H1 (cell line): Measurements from ENCODE around the gene ZNRF2. TPM values are rescaled to one million over a fixed set of nuclear protein-coding genes. Genes with fewer than 3 reads are reported as not detected.

Source experiments
- CTCF ChIA-PET: fragments of 300-600 bp; sonication (Branson Sonifier 250); formaldehyde crosslinking; loops from one replicate; lab custom pipeline; 2021; ENCODE audit not compliant: partially characterized antibody; lab: Charles Lee
- POLR2A ChIA-PET: fragments of 300-600 bp; sonication (Branson Sonifier 250); formaldehyde crosslinking; loops from one replicate; lab custom pipeline; 2021; ENCODE audit warnings: inconsistent platforms; ENCODE audit not compliant: partially characterized antibody; lab: Charles Lee
- DNase-seq, 2 experiments: peaks; one replicate each; pipeline versions ENCODE4 v3.0.0 to v3.0.0-alpha.2; 2010 to 2022; ENCODE audit warnings: low spot score in 2 of 2, low read depth in 1 of 2, mixed read lengths in 1 of 2
- FAIRE-seq: peaks from 2 replicates; lab custom pipeline; 2011; peaks lifted over from hg19 to GRCh38; lab: Jason Lieb, UNC
- H2AFZ ChIP-seq: 2 replicates; pipeline ENCODE4 v1.8.1; 2012; ENCODE audit warnings: low read length, inconsistent platforms
- H2AK5ac ChIP-seq: 2 replicates; pipeline ENCODE4 v1.6.1; 2013; ENCODE audit warnings: low read depth, low read length
- H2BK120ac ChIP-seq: replicated peaks from 2 replicates; pipeline ENCODE3; 2013; ENCODE audit warnings: low read depth, low read length, inconsistent platforms
- H2BK12ac ChIP-seq: 2 replicates; pipeline ENCODE4 v1.6.1; 2013; ENCODE audit warnings: low read depth, low read length
- H2BK15ac ChIP-seq: 2 replicates; pipeline ENCODE4 v1.6.1; 2013; ENCODE audit warnings: low read length
- H2BK20ac ChIP-seq: 2 replicates; pipeline ENCODE4 v1.6.1; 2013; ENCODE audit warnings: low read length
- H2BK5ac ChIP-seq: 2 replicates; pipeline ENCODE4 v1.6.1; 2013; ENCODE audit warnings: low read depth, low read length
- H3K14ac ChIP-seq: 2 replicates; pipeline ENCODE4 v1.6.1; 2013; ENCODE audit warnings: inconsistent platforms; ENCODE audit not compliant: insufficient read length
- H3K18ac ChIP-seq: 2 replicates; pipeline ENCODE4 v1.6.1; 2013; ENCODE audit warnings: low read length; ENCODE audit errors: extremely low read depth
- H3K23ac ChIP-seq: 2 replicates; pipeline ENCODE4 v1.6.1; 2013; ENCODE audit warnings: inconsistent platforms; ENCODE audit not compliant: insufficient read length
- H3K23me2 ChIP-seq: 2 replicates; pipeline ENCODE4 v1.6.1; 2013; ENCODE audit warnings: low read depth, low read length
- H3K27ac ChIP-seq: 2 replicates; pipeline ENCODE4 v1.6.1; 2011; ENCODE audit warnings: low read depth, low read length, inconsistent platforms
- H3K27me3 ChIP-seq, 4 experiments: replicated peaks in 1 of 4; 1 replicate in 1 of 4; 2 replicates in 3 of 4; pipeline versions ENCODE4 v1.6.1 to v1.8.1; 2011 to 2013; ENCODE audit warnings: low read length in 3 of 4, mild to moderate bottlenecking in 3 of 4, inconsistent platforms in 2 of 4, mixed read lengths in 2 of 4, moderate library complexity in 1 of 4; ENCODE audit not compliant: control insufficient read depth in 3 of 4, insufficient read depth in 3 of 4; ENCODE audit errors: extremely low read depth in 1 of 4
- H3K36me3 ChIP-seq, 4 experiments: 2 replicates each; pipeline versions ENCODE4 v1.6.1 to v1.8.1; 2011 to 2013; ENCODE audit warnings: mild to moderate bottlenecking in 4 of 4, low read length in 3 of 4, moderate library complexity in 2 of 4, control low read depth in 1 of 4, inconsistent platforms in 1 of 4; ENCODE audit not compliant: insufficient read depth in 4 of 4, control insufficient read depth in 2 of 4
- H3K4ac ChIP-seq: replicated peaks from 2 replicates; pipeline ENCODE3; 2013; ENCODE audit warnings: low read length, low read depth, mixed read lengths, inconsistent platforms; ENCODE audit not compliant: insufficient read length
- H3K4me1 ChIP-seq, 4 experiments: replicated peaks in 1 of 4; 1 replicate in 1 of 4; 2 replicates in 3 of 4; pipeline versions ENCODE4 v1.6.1 to v1.8.1; 2011 to 2013; ENCODE audit warnings: low read length in 3 of 4, inconsistent platforms in 2 of 4, mixed read lengths in 1 of 4; ENCODE audit not compliant: insufficient read depth in 4 of 4, control insufficient read depth in 3 of 4
- H3K4me2 ChIP-seq, 2 experiments: 2 replicates each; pipeline versions ENCODE4 v1.6.1 to v1.8.1; 2011 to 2013; ENCODE audit warnings: low read depth in 2 of 2, low read length in 2 of 2, control low read depth in 1 of 2, inconsistent platforms in 1 of 2, mild to moderate bottlenecking in 1 of 2; ENCODE audit not compliant: insufficient read depth in 1 of 2
- H3K4me3 ChIP-seq, 4 experiments: fragments of 200-600, 300-600 bp in 1 of 4; sonication (generic), shearing (Covaris generic), sonication (Bioruptor Twin) in 1 of 4; 2 replicates each; pipeline versions ENCODE4 v1.5.1 to v1.8.1; 2011 to 2016; ENCODE audit warnings: low read length in 4 of 4, low read depth in 3 of 4, control low read depth in 2 of 4, inconsistent platforms in 2 of 4, mild to moderate bottlenecking in 2 of 4, mixed read lengths in 1 of 4, moderate library complexity in 1 of 4; ENCODE audit not compliant: insufficient read depth in 2 of 4; ENCODE audit errors: extremely low read depth in 1 of 4
- H3K56ac ChIP-seq: replicated peaks from 2 replicates; pipeline ENCODE3; 2013; ENCODE audit warnings: low read depth, mild to moderate bottlenecking, mixed read lengths, low read length, inconsistent platforms; ENCODE audit not compliant: insufficient read length
- H3K79me1 ChIP-seq: 2 replicates; pipeline ENCODE4 v1.6.1; 2013; ENCODE audit warnings: low read depth, low read length, control low read depth
- H3K79me2 ChIP-seq, 2 experiments: 2 replicates each; pipeline versions ENCODE4 v1.6.1 to v1.8.1; 2012 to 2013; ENCODE audit warnings: low read length in 2 of 2, mild to moderate bottlenecking in 2 of 2, inconsistent platforms in 1 of 2; ENCODE audit not compliant: insufficient read depth in 2 of 2, control insufficient read depth in 1 of 2
- H3K9ac ChIP-seq, 4 experiments: replicated peaks in 1 of 4; 1 replicate in 1 of 4; 2 replicates in 3 of 4; pipeline versions ENCODE4 v1.6.1 to v1.8.1; 2011 to 2013; ENCODE audit warnings: low read depth in 3 of 4, low read length in 3 of 4, control low read depth in 2 of 4, mild to moderate bottlenecking in 2 of 4, moderate library complexity in 2 of 4, inconsistent platforms in 1 of 4; ENCODE audit errors: extremely low read depth in 1 of 4
- H3K9me3 ChIP-seq, 2 experiments: 2 replicates each; pipeline versions ENCODE4 v1.6.1 to v1.8.1; 2012 to 2013; ENCODE audit warnings: mild to moderate bottlenecking in 2 of 2, moderate library complexity in 2 of 2, control low read depth in 1 of 2, inconsistent platforms in 1 of 2, low read depth in 1 of 2, low read length in 1 of 2, mixed read lengths in 1 of 2; ENCODE audit not compliant: insufficient read depth in 2 of 2
- H4K20me1 ChIP-seq, 2 experiments: replicated peaks in 1 of 2; 2 replicates each; pipeline versions ENCODE3 to v1.8.1; 2011 to 2013; ENCODE audit warnings: inconsistent platforms in 2 of 2, low read length in 2 of 2, mild to moderate bottlenecking in 1 of 2; ENCODE audit not compliant: insufficient read depth in 2 of 2, control insufficient read depth in 1 of 2
- H4K5ac ChIP-seq: 2 replicates; pipeline ENCODE4 v1.6.1; 2013; ENCODE audit warnings: low read length, low read depth, mixed read lengths, inconsistent platforms; ENCODE audit not compliant: insufficient read length
- H4K8ac ChIP-seq: 2 replicates; pipeline ENCODE4 v1.8.0; 2013; ENCODE audit warnings: mild to moderate bottlenecking, moderate library complexity, low read length, inconsistent platforms; ENCODE audit not compliant: insufficient read depth; ENCODE audit errors: extremely low read depth
- H4K91ac ChIP-seq: replicated peaks from 2 replicates; pipeline ENCODE3; 2013; ENCODE audit warnings: low read length, mixed read lengths, inconsistent platforms; ENCODE audit not compliant: insufficient read length
- BACH1 ChIP-seq: IDR thresholded peaks from 2 replicates; pipeline ENCODE4 v1.6.1; 2012; ENCODE audit warnings: low read length, improper control_type of control experiment
- CBX8 ChIP-seq: fragments of 300-800, 300-1000 bp; sonication (generic); IDR thresholded peaks from 2 replicates; pipeline ENCODE4 v1.7.1; 2016; ENCODE audit warnings: low read depth, low read length, borderline replicate concordance
- CEBPB ChIP-seq: IDR thresholded peaks from 2 replicates; pipeline ENCODE4 v1.6.1; 2012; ENCODE audit warnings: low read depth, low read length
- CTBP2 ChIP-seq: IDR thresholded peaks from 2 replicates; pipeline ENCODE4 v1.7.0; 2011; ENCODE audit warnings: borderline replicate concordance, mild to moderate bottlenecking, moderate library complexity, mixed read lengths, low read length; ENCODE audit not compliant: insufficient read depth, insufficient read length
- FOSL1 ChIP-seq: IDR thresholded peaks from 2 replicates; pipeline ENCODE4 v1.6.1; 2011; ENCODE audit warnings: mild to moderate bottlenecking, low read depth, low read length, moderate library complexity; ENCODE audit not compliant: insufficient read depth
- GABPA ChIP-seq: IDR thresholded peaks from 2 replicates; pipeline ENCODE4 v1.6.1; 2011; ENCODE audit warnings: mild to moderate bottlenecking, low read length, moderate library complexity, borderline replicate concordance; ENCODE audit not compliant: insufficient read depth
- GTF2F1 ChIP-seq: IDR thresholded peaks from 2 replicates; pipeline ENCODE4 v1.6.1; 2012; ENCODE audit warnings: low read depth, low read length, improper control_type of control experiment, borderline replicate concordance
- JUN ChIP-seq: IDR thresholded peaks from 2 replicates; pipeline ENCODE4 v1.6.1; 2011; ENCODE audit warnings: low read depth, mild to moderate bottlenecking, improper control_type of control experiment, low read length
- MAX ChIP-seq: IDR thresholded peaks from 2 replicates; pipeline ENCODE4 v1.6.1; 2012; ENCODE audit warnings: inconsistent platforms
- RXRA ChIP-seq: IDR thresholded peaks from 2 replicates; pipeline ENCODE4 v1.6.1; 2011; ENCODE audit warnings: low read depth, mild to moderate bottlenecking, low read length, moderate library complexity; ENCODE audit not compliant: insufficient read depth
- SAP30 ChIP-seq: fragments of 300-600 bp; sonication (generic); IDR thresholded peaks from 2 replicates; pipeline ENCODE4 v1.7.1; 2012; ENCODE audit warnings: low read length, moderate library complexity, mild to moderate bottlenecking, inconsistent platforms; ENCODE audit not compliant: insufficient read depth, insufficient replicate concordance
- SP2 ChIP-seq: IDR thresholded peaks from 2 replicates; pipeline ENCODE4 v1.6.1; 2012; ENCODE audit warnings: mild to moderate bottlenecking, low read length, inconsistent platforms
- YY1 ChIP-seq: IDR thresholded peaks from 2 replicates; pipeline ENCODE4 v1.6.1; 2011; ENCODE audit warnings: low read depth, mild to moderate bottlenecking, low read length
- WGBS, 2 experiments: shearing (Covaris generic) in 1 of 2; methylation state at CpG; one replicate each; pipeline versions ENCODE4 v1.1.6 to v1.1.7; 2013 to 2015; ENCODE audit warnings: low lambda C conversion rate in 2 of 2, mixed read lengths in 2 of 2, inconsistent platforms in 1 of 2, low coverage in 1 of 2, missing lambda C conversion rate in 1 of 2; ENCODE audit not compliant: insufficient replicate concordance in 2 of 2, insufficient coverage in 1 of 2, insufficient read length in 1 of 2; ENCODE audit errors: extremely low coverage in 1 of 2, missing lambda C conversion rate in 1 of 2; 5-methylcytosine and 5-hydroxymethylcytosine counted together
- polyA plus RNA-seq, 7 experiments: library from polyadenylated mRNA; depleted of rRNA in 3 of 7; stranded (reverse) in 5 of 7; unstranded in 2 of 7; fragments of >200 nt in 5 of 7; fragments of 200-250 nt in 2 of 7; gene quantifications; 1 replicate in 5 of 7; 2 replicates in 1 of 7; 4 replicates in 1 of 7; pipeline versions ENCODE4 v1.2.1 to v1.2.3, GENCODE V29; 2011 to 2013; ENCODE audit warnings: missing spikeins in 2 of 7, mixed read lengths in 2 of 7
- total RNA-seq: library from RNA; stranded (reverse); fragmentation: NEBNext Ultra II Directional; extraction: Animal tissue kit (Norgen Biotek cat#: 25700); gene quantifications from 2 replicates; pipeline ENCODE4 v1.2.1, GENCODE V29; 2021
- TF ChIP-seq, protein P1 (sequence below): IDR thresholded peaks from 2 replicates; pipeline ENCODE4 v1.6.1; 2011; ENCODE audit warnings: low read depth, mild to moderate bottlenecking, low read length; ENCODE audit not compliant: insufficient read depth

The ZNRF2 gene
- total and polyA plus RNA-seq, 2 of the 8 experiments (the other 6 are each of a cell fraction or from before 2014, with no cell fraction given): 2.9 to 16.2 TPM

GRCh38 chr7:30272126-30272525, 12.3 kb upstream of the ZNRF2 start:
- no peak for DNase-seq
- 82% methylated on average over 2 of the region's 2 CpGs; no CpG with 5 or more reads in 1 of the 2 experiments for WGBS, 2 experiments
- TF ChIP-seq BACH1 (no peak), CEBPB (no peak), YY1 (no peak), JUN (no peak), CTBP2 (no peak), GTF2F1 (no peak), CBX8 (no peak), GABPA (no peak), RXRA (no peak), SP2 (no peak), MAX (no peak), FOSL1 (no peak), SAP30 (no peak)
- TF ChIP-seq, protein P1, sequence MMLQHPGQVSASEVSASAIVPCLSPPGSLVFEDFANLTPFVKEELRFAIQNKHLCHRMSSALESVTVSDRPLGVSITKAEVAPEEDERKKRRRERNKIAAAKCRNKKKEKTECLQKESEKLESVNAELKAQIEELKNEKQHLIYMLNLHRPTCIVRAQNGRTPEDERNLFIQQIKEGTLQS: no peak

More at GRCh38 chr7:30272126-30272525, 12.3 kb upstream of the ZNRF2 start:
- H3K23me2 ChIP-seq: no peaks in the 10 kb centered on the region
- H2BK15ac ChIP-seq: no peak overlapping the region
- no peak overlapping the region for H2AFZ ChIP-seq
- H3K14ac ChIP-seq: no peak overlapping the region
- H2BK120ac ChIP-seq: no peak overlapping the region
- no peaks in the 10 kb centered on the region for H3K9me3 ChIP-seq
- no peak overlapping the region for H4K8ac ChIP-seq
- CTCF ChIA-PET: interaction anchor here (1.2 to 1.8 kb wide), 3 partner anchors 46 to 292 kb away, joined by 3 to 8 read pairs (median 5); no protein-coding TSS in a partner anchor
- H4K91ac ChIP-seq: no peak overlapping the region
- H3K4me2 ChIP-seq: no peak overlapping the region
- no peak overlapping the region for H3K9ac ChIP-seq
- H3K27ac ChIP-seq: no peak overlapping the region
- H4K5ac ChIP-seq: no peak overlapping the region
- H3K4ac ChIP-seq: no peak overlapping the region
- no peak overlapping the region for H3K56ac ChIP-seq
- POLR2A ChIA-PET: interaction anchor here (0.8 kb wide), 1 partner anchor 255 kb away, joined by 3 read pairs; no protein-coding TSS in a partner anchor
- no peak overlapping the region for H2BK5ac ChIP-seq
- H4K20me1 ChIP-seq: no peaks in the 10 kb centered on the region
- no peak for FAIRE-seq
- H3K27me3 ChIP-seq: no peaks in the 10 kb centered on the region
- no peak overlapping the region for H2BK20ac ChIP-seq
- no peak overlapping the region for H3K23ac ChIP-seq
- H3K18ac ChIP-seq: no peak overlapping the region
- no peaks in the 10 kb centered on the region for H3K4me1 ChIP-seq
- no peaks in the 10 kb centered on the region for H3K79me2 ChIP-seq
- no peak overlapping the region for H2BK12ac ChIP-seq
- H2AK5ac ChIP-seq: no peak overlapping the region
- no peak overlapping the region for H3K4me3 ChIP-seq
- H3K36me3 ChIP-seq: no peaks in the 10 kb centered on the region
- H3K79me1 ChIP-seq: no peaks in the 10 kb centered on the region
